Caco-2 (cell line): ENCODE measurements around the gene SORBS2. TPM values are rescaled to one million over a fixed set of nuclear protein-coding genes. Genes with fewer than 3 reads are reported as not detected.

Source experiments
- BruUV-seq: library from RNA; stranded (reverse); fragments of 400-500 nt; replicated peaks from 2 replicates; lab custom pipeline; 2021; lab: Mats Ljungman, UMichigan
- CTCF ChIA-PET: fragments of 300-600 bp; sonication (Branson Sonifier 250); formaldehyde crosslinking; loops from one replicate; lab custom pipeline; 2022; ENCODE audit warnings: antibody characterized with exemption; lab: Charles Lee
- POLR2A ChIA-PET: fragments of 300-600 bp; sonication (Branson Sonifier 250); formaldehyde crosslinking; loops from one replicate; lab custom pipeline; 2022; ENCODE audit warnings: antibody characterized with exemption; lab: Charles Lee
- DNase-seq, 2 experiments: peaks; one replicate each; pipeline versions ENCODE4 v3.0.0 to v3.0.0-alpha.2; 2020 to 2022
- H3K27me3 ChIP-seq: replicated peaks from 2 replicates; pipeline ENCODE4 v1.6.0; 2011; ENCODE audit warnings: low read length; ENCODE audit not compliant: control insufficient read depth, insufficient read depth
- H3K36me3 ChIP-seq: 2 replicates; pipeline ENCODE4 v1.5.1; 2011; ENCODE audit warnings: low read length; ENCODE audit not compliant: control insufficient read depth, insufficient read depth
- H3K4me1 ChIP-seq: fragments of 250-450 bp; sonication (Bioruptor Pico); 2 replicates; pipeline ENCODE4 v1.5.1; 2020; ENCODE audit warnings: mild to moderate bottlenecking
- H3K4me3 ChIP-seq: 2 replicates; pipeline ENCODE4 v1.5.1; 2011; ENCODE audit warnings: low read depth, mild to moderate bottlenecking, control low read depth, low read length
- H3K9me3 ChIP-seq: fragments of 250-450 bp; sonication (Bioruptor Pico); 2 replicates; pipeline ENCODE4 v1.5.1; 2020; ENCODE audit warnings: mild to moderate bottlenecking, moderate library complexity
- H3K27ac Mint-ChIP-seq: one replicate; pipeline ENCODE4 v1.8.0; 2022; ENCODE audit warnings: mixed read lengths; ENCODE audit not compliant: unreplicated experiment
- H3K27me3 Mint-ChIP-seq: one replicate; pipeline ENCODE4 v1.8.0; 2022; ENCODE audit warnings: mixed read lengths; ENCODE audit not compliant: insufficient read depth, unreplicated experiment
- H3K36me3 Mint-ChIP-seq: one replicate; pipeline ENCODE4 v1.8.0; 2022; ENCODE audit warnings: mild to moderate bottlenecking, mixed read lengths; ENCODE audit not compliant: insufficient read depth, unreplicated experiment
- H3K4me1 Mint-ChIP-seq: one replicate; pipeline ENCODE4 v1.8.0; 2022; ENCODE audit warnings: low read depth, mixed read lengths; ENCODE audit not compliant: unreplicated experiment
- H3K4me3 Mint-ChIP-seq: one replicate; pipeline ENCODE4 v1.8.0; 2022; ENCODE audit warnings: mild to moderate bottlenecking, moderate library complexity, mixed read lengths; ENCODE audit not compliant: unreplicated experiment
- H3K9me3 Mint-ChIP-seq: one replicate; pipeline ENCODE4 v1.8.0; 2022; ENCODE audit warnings: mixed read lengths; ENCODE audit not compliant: unreplicated experiment
- intact Hi-C: fragments of 100-400 bp; cut with micrococcal nuclease; formaldehyde crosslinking; loops from one replicate; pipeline ENCODE4 v1.10.0; 2022; ENCODE audit not compliant: unreplicated experiment
- total RNA-seq: library from RNA; stranded (reverse); gene quantifications from 2 replicates; pipeline ENCODE4 v1.2.3, GENCODE V29; 2022
- TF ChIP-seq, protein P1 (sequence below), 2 experiments: fragments of 200-600 bp in 1 of 2; IDR thresholded peaks; 1 replicate in 1 of 2; 2 replicates in 1 of 2; pipeline versions ENCODE4 v1.5.1 to v1.8.0; 2011 to 2022; ENCODE audit warnings: antibody characterized with exemption in 1 of 2, control low read depth in 1 of 2, inconsistent platforms in 1 of 2, low read depth in 1 of 2, low read length in 1 of 2, mild to moderate bottlenecking in 1 of 2, moderate library complexity in 1 of 2; ENCODE audit not compliant: insufficient read depth in 1 of 2, severe bottlenecking in 1 of 2, unreplicated experiment in 1 of 2

Gene SORBS2
- total RNA-seq, 1 experiment from 2014 or later = 47.7 TPM

GRCh38 chr4:185535612-185536410 lies 276.2 kb downstream of the SORBS2 start:
- peaks cover 5% of the 10 kb centered on the region for H3K27me3 Mint-ChIP-seq
- Histone ChIP-seq H3K27me3 (peaks cover 2% of the 10 kb centered on the region), H3K36me3 (no peaks in the 10 kb centered on the region), H3K4me3 (peak overlapping the region; percentile 55), H3K4me1 (peaks cover 4% of the 10 kb centered on the region; the same call in 1 of the 2 replicates), H3K9me3 (no peaks in the 10 kb centered on the region)
- H3K9me3 Mint-ChIP-seq = no peaks in the 10 kb centered on the region
- no peaks in the 10 kb centered on the region for H3K36me3 Mint-ChIP-seq
- ChIA-PET POLR2A (interaction anchor here (0.6 to 1.4 kb wide), 5 partner anchors 15 to 72 kb away, joined by 3 to 10 read pairs (median 5); no protein-coding TSS in a partner anchor), CTCF (interaction anchor here (0.6 to 1.0 kb wide), 3 partner anchors 62 to 1155 kb away, joined by 3 to 6 read pairs (median 5); partner anchors contain the start of gene UFSP2)
- DNase-seq = no peak
- no TSS peak for BruUV-seq
- intact Hi-C loops = loop anchor here (1.0 to 5.0 kb wide), 3 partner anchors 32 to 65 kb away; partner anchors contain the start of gene CCDC110
- no peak overlapping the region for H3K27ac Mint-ChIP-seq
- H3K4me1 Mint-ChIP-seq = no peaks in the 10 kb centered on the region
- TF ChIP-seq, protein P1, sequence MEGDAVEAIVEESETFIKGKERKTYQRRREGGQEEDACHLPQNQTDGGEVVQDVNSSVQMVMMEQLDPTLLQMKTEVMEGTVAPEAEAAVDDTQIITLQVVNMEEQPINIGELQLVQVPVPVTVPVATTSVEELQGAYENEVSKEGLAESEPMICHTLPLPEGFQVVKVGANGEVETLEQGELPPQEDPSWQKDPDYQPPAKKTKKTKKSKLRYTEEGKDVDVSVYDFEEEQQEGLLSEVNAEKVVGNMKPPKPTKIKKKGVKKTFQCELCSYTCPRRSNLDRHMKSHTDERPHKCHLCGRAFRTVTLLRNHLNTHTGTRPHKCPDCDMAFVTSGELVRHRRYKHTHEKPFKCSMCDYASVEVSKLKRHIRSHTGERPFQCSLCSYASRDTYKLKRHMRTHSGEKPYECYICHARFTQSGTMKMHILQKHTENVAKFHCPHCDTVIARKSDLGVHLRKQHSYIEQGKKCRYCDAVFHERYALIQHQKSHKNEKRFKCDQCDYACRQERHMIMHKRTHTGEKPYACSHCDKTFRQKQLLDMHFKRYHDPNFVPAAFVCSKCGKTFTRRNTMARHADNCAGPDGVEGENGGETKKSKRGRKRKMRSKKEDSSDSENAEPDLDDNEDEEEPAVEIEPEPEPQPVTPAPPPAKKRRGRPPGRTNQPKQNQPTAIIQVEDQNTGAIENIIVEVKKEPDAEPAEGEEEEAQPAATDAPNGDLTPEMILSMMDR (IDR thresholded peaks at IDR 0.05; ENCODE audit: insufficient read depth in 1 of 2, low read depth in 1 of 2, low read length in 1 of 2, severe bottlenecking in 1 of 2, unreplicated experiment in 1 of 2) = no peak
- H3K4me3 Mint-ChIP-seq = peak overlapping the region; percentile 70
